HG02973 (cell line): Measurements from ENCODE around the gene TMEM100.
"Not testable (repeated sequence)": the region's sequence is repeated elsewhere in the genome, so short reads cannot be mapped to it uniquely, and the experiment has no call there.

Experiments
- ATAC-seq: cut with Tn5 transposase; IDR thresholded peaks from one replicate; pipeline ENCODE4 v1.9.1; 2021; ENCODE audit warnings: moderate library complexity; ENCODE audit not compliant: unreplicated experiment

Gene TMEM100

GRCh38 chr17:55690105-55690508 is 32.6 kb downstream of the TMEM100 start:
- ATAC-seq: no peak

- no peak for ATAC-seq
Measured at GRCh38 chr17:55689672-55690071, 33.0 kb downstream of the TMEM100 start.

- ATAC-seq: no peak
Measured at GRCh38 chr17:55688057-55688456, 34.6 kb downstream of the TMEM100 start.

- no peak for ATAC-seq
Measured at GRCh38 chr17:55687037-55687436, 35.6 kb downstream of the TMEM100 start.

GRCh38 chr17:55683550-55684315 is 38.9 kb downstream of the TMEM100 start:
- ATAC-seq: no peak

- ATAC-seq: no peak
Measured at GRCh38 chr17:55681342-55681700, 41.3 kb downstream of the TMEM100 start.

- no peak for ATAC-seq
Measured at GRCh38 chr17:55680686-55681341, 41.9 kb downstream of the TMEM100 start.

- ATAC-seq: no peak
Measured at GRCh38 chr17:55677446-55677845, 45.2 kb downstream of the TMEM100 start.

GRCh38 chr17:55676274-55676673 is 46.4 kb downstream of the TMEM100 start:
- no peak for ATAC-seq

- ATAC-seq: no peak
Measured at GRCh38 chr17:55673743-55674506, 48.7 kb downstream of the TMEM100 start.

GRCh38 chr17:55672585-55673501 is 49.8 kb downstream of the TMEM100 start:
- ATAC-seq: no peak

- ATAC-seq: not testable (repeated sequence)
Measured at GRCh38 chr17:55672010-55672409, 50.7 kb downstream of the TMEM100 start.
